Karpas-422 (cell line): ENCODE measurements around the gene SLC18B1. TPM values are rescaled to one million over a fixed set of nuclear protein-coding genes. Genes with fewer than 3 reads are reported as not detected.
A peak's percentile ranks its signal among the peaks of the same experiment; 100 is the strongest.

ENCODE experiments used
- DNase-seq: peaks from one replicate; pipeline ENCODE4 v3.0.0-alpha.2; 2015
- H2AFZ ChIP-seq: fragments of 200-600 bp; sonication (generic); 2 replicates; pipeline ENCODE4 v1.6.1; 2014; ENCODE audit warnings: antibody characterized with exemption, low read length, mixed read lengths
- H3K27ac ChIP-seq: fragments of 200-600 bp; sonication (generic); 2 replicates; pipeline ENCODE4 v1.5.1; 2014; ENCODE audit warnings: mild to moderate bottlenecking, low read length, moderate library complexity
- H3K27me3 ChIP-seq: fragments of 200-600 bp; sonication (generic); 2 replicates; pipeline ENCODE4 v1.6.1; 2014; ENCODE audit warnings: low read length, mixed read lengths
- H3K36me3 ChIP-seq: fragments of 200-600 bp; sonication (generic); 2 replicates; pipeline ENCODE4 v1.6.1; 2014; ENCODE audit warnings: low read length, mixed read lengths; ENCODE audit not compliant: insufficient read depth
- H3K4me1 ChIP-seq: fragments of 200-600 bp; sonication (generic); 2 replicates; pipeline ENCODE4 v1.6.1; 2014; ENCODE audit warnings: mild to moderate bottlenecking, low read length, mixed read lengths
- H3K4me2 ChIP-seq: fragments of 200-600 bp; sonication (generic); 2 replicates; pipeline ENCODE4 v1.6.1; 2014; ENCODE audit warnings: low read length, low read depth, mild to moderate bottlenecking; ENCODE audit not compliant: poor library complexity, severe bottlenecking
- H3K4me3 ChIP-seq: fragments of 200-600 bp; sonication (generic); 2 replicates; pipeline ENCODE4 v1.5.1; 2014; ENCODE audit warnings: mild to moderate bottlenecking, antibody characterized with exemption, low read length, mixed read lengths
- H3K79me2 ChIP-seq: fragments of 200-600 bp; sonication (generic); 2 replicates; pipeline ENCODE4 v1.6.1; 2014; ENCODE audit warnings: mild to moderate bottlenecking, low read length, mixed read lengths
- H3K9ac ChIP-seq: fragments of 200-600 bp; sonication (generic); 2 replicates; pipeline ENCODE4 v1.6.0; 2014; ENCODE audit warnings: low read length
- H3K9me2 ChIP-seq: fragments of 200-600 bp; sonication (generic), shearing (Covaris generic); replicated peaks from 2 replicates; pipeline ENCODE4 v1.6.0; 2014; ENCODE audit warnings: mild to moderate bottlenecking, low read length, moderate library complexity; ENCODE audit not compliant: insufficient read depth
- H3K9me3 ChIP-seq: fragments of 300-700, 200-600 bp; sonication (generic); 2 replicates; pipeline ENCODE4 v1.6.1; 2014; ENCODE audit warnings: low read length, mixed read lengths
- H4K20me1 ChIP-seq: fragments of 200-600 bp; sonication (generic); 2 replicates; pipeline ENCODE4 v1.6.1; 2014; ENCODE audit warnings: mild to moderate bottlenecking, antibody characterized with exemption, low read length, low read depth; ENCODE audit not compliant: insufficient read depth
- total RNA-seq: library from RNA; depleted of rRNA; stranded (reverse); fragments of >200 nt; shearing (Covaris generic); gene quantifications from 2 replicates; pipeline ENCODE4 v1.2.3, GENCODE V29; 2014; ENCODE audit warnings: low replicate concordance

Gene SLC18B1
- total RNA-seq, 1 experiment from 2014 or later: 0.60 TPM

GRCh38 chr6:132818404-132819359 is 20.2 kb upstream of the SLC18B1 start:
- peak; percentile 62 for DNase-seq
- H3K27me3 ChIP-seq: no peaks in the 10 kb centered on the region
- H3K4me3 ChIP-seq: no peak overlapping the region
- H4K20me1 ChIP-seq: peaks cover 42% of the 10 kb centered on the region
- H3K27ac ChIP-seq: no peak overlapping the region
- peaks cover 20% of the 10 kb centered on the region for H3K4me1 ChIP-seq
- H3K9me2 ChIP-seq: no peaks in the 10 kb centered on the region
- peaks cover 18% of the 10 kb centered on the region for H3K79me2 ChIP-seq
- H3K36me3 ChIP-seq: peaks cover 40% of the 10 kb centered on the region
- H3K4me2 ChIP-seq: no peak overlapping the region
- H3K9ac ChIP-seq: no peak overlapping the region
- no peaks in the 10 kb centered on the region for H3K9me3 ChIP-seq
- H2AFZ ChIP-seq: no peak overlapping the region

- H3K4me2 ChIP-seq: no peak overlapping the region
- peaks cover 42% of the 10 kb centered on the region for H4K20me1 ChIP-seq
- no peak overlapping the region for H2AFZ ChIP-seq
Measured at GRCh38 chr6:132817554-132818403, 19.3 kb upstream of the SLC18B1 start.

GRCh38 chr6:132816660-132817059 is 18.2 kb upstream of the SLC18B1 start:
- no peaks in the 10 kb centered on the region for H3K27me3 ChIP-seq
- H3K9ac ChIP-seq: no peak overlapping the region; the same call in 1 of the 2 replicates
- H2AFZ ChIP-seq: no peak overlapping the region
- no peak for DNase-seq
- peak overlapping the region; percentile 93; the same call in 1 of the 2 replicates for H3K4me3 ChIP-seq
- H4K20me1 ChIP-seq: peaks cover 42% of the 10 kb centered on the region
- no peaks in the 10 kb centered on the region for H3K9me3 ChIP-seq
- H3K27ac ChIP-seq: no peak overlapping the region; the same call in 1 of the 2 replicates
- H3K79me2 ChIP-seq: peaks cover 18% of the 10 kb centered on the region
- peaks cover 40% of the 10 kb centered on the region for H3K36me3 ChIP-seq
- no peaks in the 10 kb centered on the region for H3K9me2 ChIP-seq
- peak overlapping the region; percentile 98 for H3K4me2 ChIP-seq
- H3K4me1 ChIP-seq: peaks cover 36% of the 10 kb centered on the region

More at GRCh38 chr6:132817554-132818403, 19.3 kb upstream of the SLC18B1 start:
- no peaks in the 10 kb centered on the region for H3K27me3 ChIP-seq
- H3K79me2 ChIP-seq: peaks cover 18% of the 10 kb centered on the region
- H3K4me3 ChIP-seq: no peak overlapping the region
- DNase-seq: no peak
- no peak overlapping the region for H3K9ac ChIP-seq
- H3K36me3 ChIP-seq: peaks cover 40% of the 10 kb centered on the region
- no peaks in the 10 kb centered on the region for H3K9me3 ChIP-seq
- peaks cover 28% of the 10 kb centered on the region for H3K4me1 ChIP-seq
- H3K27ac ChIP-seq: no peak overlapping the region
- H3K9me2 ChIP-seq: no peaks in the 10 kb centered on the region

- Histone ChIP-seq H3K9ac (peak overlapping the region; percentile 96), H3K4me1 (peaks cover 36% of the 10 kb centered on the region), H3K4me2 (peak overlapping the region; percentile 98), H2AFZ (no peak overlapping the region), H3K9me3 (no peaks in the 10 kb centered on the region), H3K27ac (peak overlapping the region; percentile 58), H3K9me2 (no peaks in the 10 kb centered on the region), H3K36me3 (peaks cover 40% of the 10 kb centered on the region), H3K4me3 (peak overlapping the region; percentile 93), H3K79me2 (peaks cover 18% of the 10 kb centered on the region), H4K20me1 (peaks cover 42% of the 10 kb centered on the region), H3K27me3 (no peaks in the 10 kb centered on the region)
- no peak for DNase-seq
Measured at GRCh38 chr6:132814716-132815570, 16.5 kb upstream of the SLC18B1 start.

- Histone ChIP-seq H3K4me3 (peak overlapping the region; percentile 85), H3K36me3 (peaks cover 38% of the 10 kb centered on the region), H3K27ac (peak overlapping the region; percentile 50), H3K4me1 (peaks cover 36% of the 10 kb centered on the region), H3K9ac (peak overlapping the region; percentile 89), H3K79me2 (peaks cover 18% of the 10 kb centered on the region), H4K20me1 (peaks cover 39% of the 10 kb centered on the region), H2AFZ (peak overlapping the region; percentile 73), H3K4me2 (peak overlapping the region; percentile 78), H3K27me3 (no peaks in the 10 kb centered on the region), H3K9me2 (no peaks in the 10 kb centered on the region), H3K9me3 (no peaks in the 10 kb centered on the region)
- DNase-seq: peak; percentile 78
Measured at GRCh38 chr6:132813173-132813856, 14.9 kb upstream of the SLC18B1 start.

GRCh38 chr6:132812756-132813172 is 14.3 kb upstream of the SLC18B1 start:
- H3K9ac ChIP-seq: peak overlapping the region; percentile 89
- peaks cover 36% of the 10 kb centered on the region for H3K4me1 ChIP-seq
- peak overlapping the region; percentile 73 for H2AFZ ChIP-seq
- peaks cover 32% of the 10 kb centered on the region for H3K36me3 ChIP-seq
- peak overlapping the region; percentile 50 for H3K27ac ChIP-seq
- DNase-seq: peak; percentile 79
- peak overlapping the region; percentile 78 for H3K4me2 ChIP-seq
- H3K27me3 ChIP-seq: no peaks in the 10 kb centered on the region
- peaks cover 33% of the 10 kb centered on the region for H4K20me1 ChIP-seq
- H3K9me2 ChIP-seq: no peaks in the 10 kb centered on the region
- peaks cover 18% of the 10 kb centered on the region for H3K79me2 ChIP-seq
- peak overlapping the region; percentile 85 for H3K4me3 ChIP-seq
- H3K9me3 ChIP-seq: no peaks in the 10 kb centered on the region

- Histone ChIP-seq H3K27me3 (no peaks in the 10 kb centered on the region), H3K4me2 (peak overlapping the region; percentile 78), H2AFZ (peak overlapping the region; percentile 73), H3K36me3 (peaks cover 28% of the 10 kb centered on the region), H3K9ac (peak overlapping the region; percentile 89), H3K9me2 (no peaks in the 10 kb centered on the region), H3K9me3 (no peaks in the 10 kb centered on the region), H3K27ac (peak overlapping the region; percentile 50; the same call in 1 of the 2 replicates), H3K79me2 (peaks cover 18% of the 10 kb centered on the region), H3K4me3 (peak overlapping the region; percentile 85), H3K4me1 (peaks cover 36% of the 10 kb centered on the region), H4K20me1 (peaks cover 29% of the 10 kb centered on the region)
- DNase-seq: peak; percentile 52
Measured at GRCh38 chr6:132812255-132812732, 13.9 kb upstream of the SLC18B1 start.
